Left ventricle myocardium inferior (tissue), 1 donor: ENCODE measurements around the gene TRMU. TPM values are rescaled to one million over a fixed set of nuclear protein-coding genes. Genes with fewer than 3 reads are reported as not detected.

ENCODE experiments used
- DNase-seq: peaks from one replicate; pipeline ENCODE4 v3.0.0-alpha.2; 2020
- H3K27ac ChIP-seq: fragments of 200-600 bp; replicated peaks from 2 replicates; pipeline ENCODE4 v1.8.0; 2021
- H3K27me3 ChIP-seq: fragments of 200-600 bp; 2 replicates; pipeline ENCODE4 v1.8.0; 2021; ENCODE audit warnings: low read depth
- H3K36me3 ChIP-seq: fragments of 200-600 bp; 2 replicates; pipeline ENCODE4 v1.8.0; 2021
- H3K4me1 ChIP-seq: fragments of 200-600 bp; 2 replicates; pipeline ENCODE4 v1.8.0; 2021
- H3K4me3 ChIP-seq: fragments of 200-600 bp; 2 replicates; pipeline ENCODE4 v1.8.0; 2021; ENCODE audit warnings: mild to moderate bottlenecking, moderate library complexity
- H3K9me3 ChIP-seq: fragments of 200-600 bp; replicated peaks from 2 replicates; pipeline ENCODE4 v1.8.0; 2021
- intact Hi-C: fragments of 100-400 bp; cut with micrococcal nuclease; formaldehyde crosslinking; loops from one replicate; pipeline ENCODE4 v1.11.0; 2022
- total RNA-seq: library from RNA; stranded (reverse); fragmentation: NEBNext Ultra II Directional; extraction: Animal tissue kit (Norgen Biotek cat#: 25700); gene quantifications from one replicate; pipeline ENCODE4 v1.2.1, GENCODE V29; 2021
- TF ChIP-seq, protein P1 (sequence below): fragments of 200-600 bp; IDR thresholded peaks from 2 replicates; pipeline ENCODE4 v1.8.0; 2021; ENCODE audit warnings: antibody characterized with exemption, mild to moderate bottlenecking, borderline replicate concordance
- donor health status: DM: no; HTN: yes; CAD: no; lungs with severe emphysema.

Gene TRMU
- total RNA-seq, 1 donor from 2014 or later: 42.0 TPM

DNA sequence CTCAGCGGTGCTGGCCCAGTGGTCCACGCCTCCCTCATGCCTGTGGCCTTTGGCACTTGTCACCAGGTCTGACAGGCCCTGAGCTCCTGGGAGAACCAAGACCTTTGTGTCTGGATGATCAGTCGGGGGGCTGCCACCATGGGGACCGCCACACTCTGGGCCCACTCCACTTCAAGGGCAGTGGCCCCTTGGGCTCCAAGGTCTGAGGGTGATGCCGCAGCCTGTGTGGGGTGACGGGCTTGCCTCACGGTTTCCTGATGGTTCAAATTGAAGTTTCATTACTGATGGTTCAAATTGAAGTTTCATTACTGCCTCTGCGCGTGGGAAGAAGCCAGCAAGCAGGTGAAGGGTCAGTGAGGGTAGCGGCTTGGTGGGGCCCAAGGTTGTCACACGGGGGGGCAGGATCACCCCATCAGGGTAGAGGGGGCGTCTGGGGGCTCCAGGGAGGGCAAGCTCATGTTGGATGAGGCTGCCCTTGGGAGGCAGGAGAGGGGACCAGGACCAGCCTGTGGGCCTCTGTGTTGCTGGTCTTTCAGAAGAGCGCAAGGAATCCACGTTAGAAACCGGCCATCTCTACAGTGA, 27.5 kb downstream of the TRMU start:
- TF ChIP-seq, protein P1, sequence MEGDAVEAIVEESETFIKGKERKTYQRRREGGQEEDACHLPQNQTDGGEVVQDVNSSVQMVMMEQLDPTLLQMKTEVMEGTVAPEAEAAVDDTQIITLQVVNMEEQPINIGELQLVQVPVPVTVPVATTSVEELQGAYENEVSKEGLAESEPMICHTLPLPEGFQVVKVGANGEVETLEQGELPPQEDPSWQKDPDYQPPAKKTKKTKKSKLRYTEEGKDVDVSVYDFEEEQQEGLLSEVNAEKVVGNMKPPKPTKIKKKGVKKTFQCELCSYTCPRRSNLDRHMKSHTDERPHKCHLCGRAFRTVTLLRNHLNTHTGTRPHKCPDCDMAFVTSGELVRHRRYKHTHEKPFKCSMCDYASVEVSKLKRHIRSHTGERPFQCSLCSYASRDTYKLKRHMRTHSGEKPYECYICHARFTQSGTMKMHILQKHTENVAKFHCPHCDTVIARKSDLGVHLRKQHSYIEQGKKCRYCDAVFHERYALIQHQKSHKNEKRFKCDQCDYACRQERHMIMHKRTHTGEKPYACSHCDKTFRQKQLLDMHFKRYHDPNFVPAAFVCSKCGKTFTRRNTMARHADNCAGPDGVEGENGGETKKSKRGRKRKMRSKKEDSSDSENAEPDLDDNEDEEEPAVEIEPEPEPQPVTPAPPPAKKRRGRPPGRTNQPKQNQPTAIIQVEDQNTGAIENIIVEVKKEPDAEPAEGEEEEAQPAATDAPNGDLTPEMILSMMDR: no peak
- peaks cover 29% of the 10 kb centered on the region for H3K27me3 ChIP-seq
- H3K27ac ChIP-seq: no peak overlapping the region
- intact Hi-C loops: loop anchor here (10.0 kb wide), 1 partner anchor 182 kb away; no protein-coding TSS in a partner anchor
- DNase-seq: no peak
- no peak overlapping the region for H3K4me3 ChIP-seq
- H3K36me3 ChIP-seq: no peaks in the 10 kb centered on the region
- H3K4me1 ChIP-seq: no peaks in the 10 kb centered on the region
- H3K9me3 ChIP-seq: no peaks in the 10 kb centered on the region

DNA sequence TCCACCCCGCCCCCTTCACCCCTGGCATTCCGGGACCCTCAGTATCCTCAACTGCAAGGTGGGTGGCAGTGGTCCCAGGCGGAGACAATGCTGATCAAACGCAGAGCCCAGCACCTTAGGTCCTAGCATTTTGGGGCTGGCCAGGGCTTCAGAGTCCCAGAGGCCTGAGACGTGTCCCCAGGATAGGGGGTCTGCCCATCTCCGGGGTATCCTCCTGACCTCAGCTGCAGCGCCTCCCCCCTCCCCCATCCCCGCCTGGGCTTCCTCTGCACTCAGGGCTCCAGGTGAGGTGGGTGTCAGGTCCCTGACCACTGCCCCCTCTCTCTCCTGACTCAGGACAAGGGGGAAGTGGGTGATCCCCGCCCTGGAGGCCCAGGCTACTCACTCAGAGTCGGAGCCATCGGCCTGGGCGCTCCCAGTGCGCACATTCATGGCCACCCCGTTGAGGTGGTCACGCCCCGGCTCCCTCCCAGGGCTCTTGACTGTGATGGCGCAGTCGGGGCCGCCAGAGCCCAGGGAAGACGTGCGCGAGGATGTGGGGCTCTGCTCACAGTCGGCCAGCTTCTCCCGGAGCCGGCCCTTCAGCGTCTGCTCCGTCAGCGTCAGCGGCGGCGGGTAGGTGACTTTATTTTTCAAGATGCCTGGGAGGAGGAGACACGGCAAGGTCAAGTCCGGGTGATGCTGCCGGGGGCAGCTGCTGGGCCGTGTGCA, 28.3 kb downstream of the TRMU start:
- H3K9me3 ChIP-seq: no peaks in the 10 kb centered on the region
- no peak overlapping the region for H3K4me3 ChIP-seq
- H3K27me3 ChIP-seq: peaks cover 30% of the 10 kb centered on the region
- H3K27ac ChIP-seq: no peak overlapping the region
- no peaks in the 10 kb centered on the region for H3K36me3 ChIP-seq
- TF ChIP-seq, protein P1: no peak
- no peak for DNase-seq
- no peaks in the 10 kb centered on the region for H3K4me1 ChIP-seq
- intact Hi-C loops: loop anchor here (10.0 kb wide), 1 partner anchor 181 kb away; no protein-coding TSS in a partner anchor

DNA sequence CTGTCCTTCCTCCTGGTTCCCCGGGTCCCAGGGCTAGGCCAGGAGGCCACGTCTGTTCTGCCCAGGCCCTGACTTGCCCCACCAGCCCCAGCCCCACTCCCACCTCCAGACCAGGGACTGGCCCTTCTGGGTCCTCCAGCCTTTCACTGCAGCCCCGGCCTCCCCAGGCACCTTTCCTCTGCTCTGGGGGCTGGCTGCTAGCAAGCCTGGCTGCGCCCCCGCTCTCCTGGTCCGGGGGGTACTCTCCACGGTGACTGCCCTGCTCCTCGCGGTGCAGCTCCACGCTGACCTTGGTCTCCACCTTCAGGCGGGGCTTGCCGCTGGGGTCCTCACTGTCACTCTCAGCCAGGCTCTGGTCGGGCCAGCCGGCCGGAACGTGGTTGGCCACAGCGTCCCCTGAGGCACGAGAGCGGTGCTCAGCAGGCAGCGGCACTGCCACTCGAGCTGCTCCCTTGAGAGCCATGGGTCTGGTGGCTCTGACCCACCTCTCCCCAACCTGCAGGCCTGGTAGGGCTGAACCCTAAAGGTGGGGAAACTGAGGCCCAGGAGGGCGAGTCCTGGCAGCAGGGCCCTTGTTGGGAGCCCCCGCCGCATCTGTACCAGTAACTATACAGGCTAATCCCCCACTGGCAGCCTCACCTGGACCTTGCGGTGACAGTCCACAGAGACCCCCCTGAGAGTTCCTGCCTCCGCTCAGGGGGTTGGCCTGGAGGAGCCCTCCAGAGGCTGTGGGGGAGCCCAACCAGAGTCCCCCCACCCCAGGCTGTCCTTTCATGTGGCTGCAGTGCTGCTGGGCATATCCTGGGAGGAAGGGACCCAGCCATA, 29.0 kb downstream of the TRMU start:
- no peak overlapping the region for H3K4me3 ChIP-seq
- intact Hi-C loops: loop anchor here (10.0 kb wide), 1 partner anchor 180 kb away; no protein-coding TSS in a partner anchor
- TF ChIP-seq, protein P1: no peak
- H3K27me3 ChIP-seq: peaks cover 30% of the 10 kb centered on the region
- DNase-seq: no peak
- H3K27ac ChIP-seq: no peak overlapping the region
- no peaks in the 10 kb centered on the region for H3K4me1 ChIP-seq
- no peaks in the 10 kb centered on the region for H3K9me3 ChIP-seq
- no peaks in the 10 kb centered on the region for H3K36me3 ChIP-seq

DNA sequence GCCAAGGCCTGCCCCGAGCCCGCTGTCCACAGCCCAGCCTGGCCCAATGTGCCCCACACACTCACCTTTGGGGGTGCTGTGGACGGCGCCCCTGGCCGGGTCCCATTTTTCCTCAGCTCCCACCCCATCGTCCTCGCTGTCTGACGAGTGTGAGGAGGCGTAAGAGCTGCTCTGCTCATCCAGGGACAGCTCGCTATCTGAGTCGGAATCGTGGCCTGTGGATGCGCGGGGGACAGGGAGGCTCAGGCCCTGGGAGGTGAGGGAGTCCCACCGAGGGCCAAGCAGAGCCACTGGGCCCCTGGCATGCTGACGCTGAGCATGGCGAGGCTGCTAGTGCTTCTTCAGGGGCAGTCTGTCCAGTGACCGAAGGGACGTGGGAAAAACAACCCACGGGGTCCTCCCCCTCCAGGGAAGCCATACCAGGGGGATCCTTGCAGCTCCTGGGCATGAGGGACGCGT, 29.7 kb downstream of the TRMU start:
- TF ChIP-seq, protein P1: no peak
- DNase-seq: no peak
- Histone ChIP-seq H3K27ac (no peak overlapping the region), H3K27me3 (peaks cover 30% of the 10 kb centered on the region), H3K36me3 (no peaks in the 10 kb centered on the region), H3K4me1 (no peaks in the 10 kb centered on the region), H3K9me3 (no peaks in the 10 kb centered on the region), H3K4me3 (no peak overlapping the region)
- intact Hi-C loops: loop anchor here (10.0 kb wide), 1 partner anchor 180 kb away; no protein-coding TSS in a partner anchor

DNA sequence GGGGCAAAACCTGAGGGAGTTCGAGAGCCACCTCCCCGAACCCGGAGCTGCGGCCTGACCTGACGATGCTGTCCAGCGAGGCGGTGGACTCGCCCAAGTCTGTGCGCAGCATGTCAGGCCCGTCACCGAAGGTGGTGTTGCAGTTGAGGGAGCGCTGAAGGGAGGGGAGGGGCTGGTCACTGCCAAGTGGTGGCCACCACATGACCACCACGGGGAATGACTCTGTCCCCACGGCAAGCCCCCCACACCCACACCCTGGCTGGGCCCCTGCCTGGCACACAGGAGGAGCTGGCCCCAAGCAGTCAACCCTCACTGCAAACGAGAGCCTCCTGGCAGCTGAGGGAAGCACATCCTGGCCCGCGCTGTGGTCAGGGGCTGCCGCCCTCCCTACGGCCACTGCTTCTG, 30.8 kb downstream of the TRMU start:
- DNase-seq: no peak
- Histone ChIP-seq H3K27me3 (peaks cover 30% of the 10 kb centered on the region), H3K9me3 (no peaks in the 10 kb centered on the region), H3K36me3 (no peaks in the 10 kb centered on the region), H3K4me3 (no peak overlapping the region), H3K27ac (no peak overlapping the region), H3K4me1 (no peaks in the 10 kb centered on the region)
- intact Hi-C loops: loop anchor here (10.0 kb wide), 1 partner anchor 178 kb away; no protein-coding TSS in a partner anchor
- TF ChIP-seq, protein P1: no peak
